ENCODE results near the gene GDAP1L1.

DNA sequence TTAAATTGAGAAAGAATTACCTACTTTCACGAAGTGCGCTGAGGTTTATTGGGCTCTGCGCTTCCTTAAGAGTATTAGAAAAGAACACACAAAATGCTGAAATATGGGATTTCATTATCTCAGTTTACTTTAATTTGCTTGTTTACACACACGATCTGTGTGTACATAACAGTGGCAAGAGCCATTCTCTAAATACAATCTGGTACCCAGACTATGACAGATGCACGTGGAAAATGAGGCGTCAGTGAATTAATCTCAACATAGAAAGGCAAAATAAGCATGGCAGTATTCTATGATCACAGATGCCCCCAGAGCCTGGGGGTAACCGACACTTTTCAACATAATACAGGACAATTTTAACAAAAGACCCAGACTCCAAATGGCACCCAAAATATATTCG is 55.6 kb downstream of the GDAP1L1 start:
- TF ChIP-seq CTCF (IDR thresholded peaks at IDR 0.05; ENCODE audit: extremely low read depth in 1 of 2, insufficient read depth in 1 of 2, low read depth in 1 of 2, low read length in 2 of 2) = no peak
- no peak for TF ChIP-seq POLR2A (IDR thresholded peaks at IDR 0.05; ENCODE audit: low read depth, low read length)
- TF ChIP-seq GATA2 (IDR thresholded peaks at IDR 0.05; ENCODE audit: insufficient read depth, insufficient read length, low read depth, low read length) = no peak
- no peak for TF ChIP-seq EZH2 (IDR thresholded peaks at IDR 0.05; ENCODE audit: borderline replicate concordance, low read depth, low read length, severe bottlenecking)
- TF ChIP-seq JUN (IDR thresholded peaks at IDR 0.05; ENCODE audit: borderline replicate concordance, insufficient read depth, insufficient read length, low read depth) = no peak
